Activated CD8-positive, alpha-beta memory T cell treated with anti-CD3 and anti-CD28 coated beads for 48 hours (primary cell): ENCODE results near the gene ARID1B.
A peak's percentile ranks its signal among the peaks of the same experiment; 100 is the strongest.

Source experiments
- DNase-seq, 3 experiments: peaks; one replicate each; pipeline ENCODE4 v3.0.0-alpha.2; 2020; ENCODE audit warnings: low read depth in 2 of 3, low spot score in 2 of 3

The ARID1B gene

DNA sequence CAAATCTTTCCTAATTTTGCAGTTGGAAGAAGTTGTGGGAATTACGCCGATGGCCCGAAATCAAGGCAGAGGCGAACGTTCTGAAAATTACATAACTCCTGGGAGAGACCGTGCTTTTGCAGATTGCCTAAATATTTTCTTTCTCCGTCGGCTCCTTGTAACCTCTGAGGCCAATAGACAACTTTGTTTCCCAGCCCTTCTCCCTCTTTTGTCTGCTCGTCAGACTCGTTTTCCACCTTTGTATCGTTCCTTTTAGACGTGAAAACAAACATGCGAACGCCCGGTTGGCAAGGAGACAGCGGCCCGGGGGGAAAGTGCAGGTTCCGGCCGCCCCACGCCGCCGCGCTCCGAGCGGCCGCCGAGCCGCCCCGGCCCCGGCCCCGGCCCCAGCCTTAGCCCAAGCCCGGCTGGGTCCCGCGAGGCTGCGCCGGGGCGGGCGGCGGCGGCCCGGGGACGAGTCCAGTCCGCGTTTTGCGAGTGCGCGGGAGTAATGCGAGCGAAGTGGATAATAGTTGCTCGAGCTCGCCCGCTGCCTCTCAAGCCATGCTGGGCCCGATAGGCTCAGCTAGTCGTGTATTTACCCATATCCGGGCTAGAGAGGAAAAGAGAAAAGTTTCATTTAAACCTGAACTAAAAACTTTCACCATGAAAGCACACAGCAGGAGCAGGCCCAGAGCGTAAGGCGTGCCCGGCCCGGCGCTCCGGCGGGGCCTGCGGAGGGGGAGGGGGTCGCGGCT lies at the start of gene ARID1B:
ARID1B (plus strand) TSS at position 539 of the 737 bp plus-strand sequence. CDS start 303 bp downstream, outside the sequence.
- DNase-seq, result peak in 2 of 3 experiments; percentile 54 to 60

DNA sequence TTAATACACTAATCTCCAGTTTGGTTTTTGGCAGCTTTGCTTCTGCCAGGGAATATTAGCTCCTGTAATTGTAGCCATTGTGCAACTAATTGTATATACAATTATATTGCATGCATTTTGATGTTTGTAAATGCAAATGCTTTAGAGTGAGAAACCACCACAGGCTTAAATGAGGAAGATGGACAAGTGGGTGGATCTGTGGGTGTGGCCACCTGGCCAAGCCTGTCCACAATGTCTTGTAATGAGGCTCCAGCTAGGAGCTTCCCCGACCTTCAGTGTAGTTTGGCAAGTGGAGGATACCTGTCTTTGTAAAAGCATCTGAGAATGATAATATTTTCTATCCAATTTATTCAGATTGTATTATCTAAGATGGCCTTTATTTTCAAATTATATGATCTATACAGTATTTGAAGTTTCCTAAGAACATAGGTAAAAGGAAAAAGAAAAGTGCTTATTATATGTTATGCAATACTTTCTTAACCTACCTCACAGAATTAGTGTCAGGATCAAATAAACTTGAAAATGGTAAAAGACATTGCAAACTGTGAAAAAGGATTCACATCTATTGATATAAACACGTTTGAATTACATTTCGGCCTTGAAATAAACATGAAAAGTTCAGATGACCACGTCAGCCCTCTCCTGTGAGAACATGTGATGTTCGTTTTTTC lies 49.3 kb upstream of the ARID1B start:
- no peak for DNase-seq

DNA sequence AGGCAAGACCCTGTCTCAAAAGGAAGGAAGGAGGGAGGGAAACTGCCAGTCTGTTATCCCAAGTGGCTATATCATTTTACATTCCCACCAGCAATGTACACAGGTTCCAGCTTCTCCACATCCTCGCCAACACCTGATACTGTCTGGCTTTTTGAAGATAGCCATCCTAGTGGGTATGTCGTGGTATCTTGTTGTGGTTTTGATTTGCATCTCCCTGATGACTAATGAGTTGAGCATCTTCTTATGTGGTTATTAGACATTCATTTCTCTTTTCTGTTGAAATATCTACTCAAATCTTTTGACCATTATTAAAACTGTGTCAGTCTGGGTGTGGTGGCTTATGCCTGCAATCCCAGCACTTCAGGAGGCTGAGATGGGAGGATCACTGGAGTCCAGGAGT lies 47.9 kb upstream of the ARID1B start:
- no peak for DNase-seq

GRCh38 chr6:156731396-156731795 lies 45.8 kb upstream of the ARID1B start:
- DNase-seq, result no peak

GRCh38 chr6:156735751-156736150 lies 41.4 kb upstream of the ARID1B start:
- no peak for DNase-seq

- DNase-seq, result no peak
Measured at GRCh38 chr6:156740604-156741003, 36.6 kb upstream of the ARID1B start.

GRCh38 chr6:156741287-156742073 lies 35.7 kb upstream of the ARID1B start:
- no peak for DNase-seq

- no peak for DNase-seq
Measured at GRCh38 chr6:156747715-156748114, 29.5 kb upstream of the ARID1B start.

GRCh38 chr6:156748504-156748903 lies 28.7 kb upstream of the ARID1B start:
- DNase-seq, result no peak

DNA sequence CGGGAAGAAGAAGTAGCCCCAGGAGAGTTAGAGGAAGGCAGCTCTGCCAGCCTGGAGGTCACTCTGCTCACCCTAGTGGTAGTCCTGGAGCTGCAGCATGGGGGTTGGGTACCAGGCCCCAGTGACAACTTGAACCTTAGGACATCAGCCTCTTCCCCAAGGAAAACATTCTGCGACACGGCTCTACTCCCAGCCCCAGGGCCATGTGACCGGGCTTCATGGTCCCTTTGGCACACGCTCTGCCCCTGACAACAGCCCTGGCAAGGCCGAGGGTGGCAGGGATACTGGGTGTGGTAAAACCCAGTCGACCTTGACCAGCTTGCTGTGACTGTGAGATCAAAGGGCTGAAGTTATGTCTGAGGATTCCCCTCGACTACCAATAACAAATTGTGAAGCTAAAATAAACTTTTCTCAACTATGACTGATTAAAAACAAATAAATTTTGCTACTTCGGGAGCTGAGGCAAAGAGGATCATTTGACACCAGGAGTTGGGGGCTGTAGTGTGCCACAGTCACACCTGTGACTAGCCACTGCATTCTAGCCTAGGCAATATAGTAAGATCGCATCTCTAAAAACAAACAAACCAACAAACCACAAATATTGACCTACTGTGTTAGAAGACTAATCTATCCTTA lies 24.4 kb upstream of the ARID1B start:
- no peak for DNase-seq

DNA sequence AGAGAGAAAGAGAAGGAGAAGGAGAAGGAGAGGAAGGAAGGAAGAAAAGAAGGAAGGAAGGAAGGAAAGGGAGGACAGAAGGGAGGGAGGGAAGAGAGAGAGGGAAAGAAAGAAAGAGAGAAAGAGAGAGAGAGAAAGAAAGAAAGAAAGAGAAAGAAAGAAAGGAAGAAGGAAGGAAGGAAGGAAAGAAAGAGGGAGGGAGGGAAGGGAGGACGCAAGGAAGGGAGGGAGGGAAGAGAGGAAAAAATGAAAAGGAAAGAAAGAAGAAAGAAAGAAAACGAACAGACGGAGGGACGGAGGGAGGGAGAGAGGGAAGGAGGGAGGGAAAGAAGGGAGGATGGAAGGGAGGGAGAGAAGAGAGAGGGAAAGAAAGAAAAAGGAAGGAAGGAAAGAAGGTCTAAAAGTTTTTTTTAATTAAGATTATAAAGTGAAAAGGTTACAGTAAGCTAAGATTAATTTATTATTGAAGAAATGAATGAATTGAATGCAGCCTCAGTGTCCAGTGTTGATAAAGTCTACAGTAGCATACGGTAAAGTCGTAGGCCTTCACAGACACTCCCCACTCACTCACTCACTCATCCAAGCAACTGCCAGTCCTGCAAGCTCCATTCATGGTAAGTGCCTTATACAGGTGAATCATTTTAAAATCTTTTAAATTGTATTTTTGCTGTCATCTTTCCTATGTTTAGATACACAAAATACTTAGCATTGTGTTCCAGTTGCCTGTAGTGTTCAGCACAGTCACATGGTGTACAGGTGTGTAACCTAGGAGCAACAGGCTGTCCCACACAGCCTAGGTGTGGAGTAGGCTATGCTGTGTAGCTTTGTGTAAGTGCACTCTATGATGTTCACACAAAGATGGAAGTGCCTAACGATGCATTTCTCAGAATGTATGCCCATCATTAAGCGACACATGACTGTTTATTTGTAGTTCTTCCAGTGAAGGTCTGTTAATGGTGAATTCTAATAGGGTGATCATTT lies 20.3 kb upstream of the ARID1B start:
- DNase-seq, result no peak

DNA sequence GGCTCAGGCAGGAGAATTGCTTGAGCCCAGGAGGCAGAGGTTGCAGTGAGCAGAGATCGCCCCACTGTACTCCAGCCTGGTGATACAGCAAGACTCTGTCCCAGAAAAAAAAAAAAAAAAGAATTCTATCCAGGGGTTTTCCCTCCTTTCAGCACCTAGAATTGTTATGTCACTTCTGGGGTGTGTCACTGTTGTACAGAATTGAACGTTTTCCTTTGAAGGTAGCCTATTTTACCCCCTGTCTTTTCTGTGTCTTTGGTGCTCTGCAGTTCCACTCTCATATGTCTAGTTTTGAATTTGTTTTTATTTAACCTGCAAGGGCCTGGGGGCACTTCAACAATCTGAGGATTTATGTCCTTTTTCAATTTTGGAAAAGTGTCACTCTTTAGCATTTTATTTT lies 19.3 kb upstream of the ARID1B start:
- no peak for DNase-seq

GRCh38 chr6:156760377-156760776 lies 16.8 kb upstream of the ARID1B start:
- DNase-seq, result no peak

- DNase-seq, result no peak
Measured at GRCh38 chr6:156762547-156762946, 14.6 kb upstream of the ARID1B start.

DNA sequence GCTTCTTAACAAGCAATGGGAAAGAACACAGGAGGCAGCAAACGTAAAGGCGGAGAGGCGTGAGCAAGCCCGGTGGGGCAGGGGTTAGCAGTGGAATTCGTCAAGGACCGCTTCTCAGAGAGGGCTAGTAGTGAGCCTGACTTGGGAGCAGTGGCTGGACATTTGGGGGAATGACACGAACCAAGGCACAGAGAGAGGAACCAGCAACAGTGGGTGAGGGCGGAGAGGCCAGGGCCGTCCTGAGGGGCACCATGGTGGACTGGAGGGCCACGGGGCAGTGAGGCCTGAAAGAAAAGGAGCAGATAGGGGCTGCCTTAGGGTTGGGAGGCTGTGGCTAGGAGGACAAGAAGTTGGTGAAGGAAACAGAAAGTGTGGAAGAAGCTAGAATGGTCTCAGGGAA lies 12.1 kb upstream of the ARID1B start:
- no peak for DNase-seq

- DNase-seq, result no peak
Measured at GRCh38 chr6:156767603-156768467, 9.3 kb upstream of the ARID1B start.

- no peak for DNase-seq
Measured at GRCh38 chr6:156771047-156771446, 6.1 kb upstream of the ARID1B start.

- no peak for DNase-seq
Measured at GRCh38 chr6:156771761-156772160, 5.4 kb upstream of the ARID1B start.

DNA sequence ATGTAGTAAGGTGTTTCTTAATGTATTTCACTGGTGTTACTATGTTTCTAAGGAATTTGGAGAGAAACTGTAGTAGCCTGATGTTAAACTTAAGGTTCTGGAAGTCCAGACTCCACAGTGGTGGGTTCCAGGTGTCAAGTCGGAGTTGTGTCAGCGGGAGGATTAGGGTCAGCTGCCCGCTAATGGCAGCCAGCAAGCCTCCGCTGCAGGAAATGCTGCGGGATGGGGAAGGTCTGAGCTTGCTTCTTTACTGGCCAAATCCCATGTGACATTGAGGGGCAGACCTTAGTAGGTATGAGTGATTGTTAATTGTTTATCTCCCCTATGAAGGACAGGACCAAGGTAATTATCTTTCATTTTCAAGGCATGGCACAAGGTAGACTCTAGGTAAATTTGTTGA lies 3.7 kb upstream of the ARID1B start:
- no peak for DNase-seq
